ENCODE measurements around the gene JSRP1.

The JSRP1 gene

GRCh38 chr19:2230807-2231533 is 25.2 kb downstream of the JSRP1 start:
- DNase-seq, result no peak

GRCh38 chr19:2230033-2230531 is 26.1 kb downstream of the JSRP1 start:
- DNase-seq, result no peak

- DNase-seq, result no peak
Observed at GRCh38 chr19:2229103-2230032, 26.8 kb downstream of the JSRP1 start.

GRCh38 chr19:2228157-2229030 is 27.8 kb downstream of the JSRP1 start:
- DNase-seq, result no peak

GRCh38 chr19:2227415-2228156 is 28.6 kb downstream of the JSRP1 start:
- no peak for DNase-seq

- no peak for DNase-seq
Observed at GRCh38 chr19:2226840-2227360, 29.3 kb downstream of the JSRP1 start.

GRCh38 chr19:2226051-2226839 is 30.0 kb downstream of the JSRP1 start:
- DNase-seq, result no peak

GRCh38 chr19:2225415-2226050 is 30.7 kb downstream of the JSRP1 start:
- DNase-seq, result no peak

- DNase-seq, result no peak
Observed at GRCh38 chr19:2224754-2225349, 31.4 kb downstream of the JSRP1 start.

GRCh38 chr19:2223959-2224358 is 32.3 kb downstream of the JSRP1 start:
- no peak for DNase-seq

GRCh38 chr19:2223391-2223790 is 32.8 kb downstream of the JSRP1 start:
- DNase-seq, result no peak

GRCh38 chr19:2221918-2222317 is 34.3 kb downstream of the JSRP1 start:
- no peak for DNase-seq

- DNase-seq, result no peak
Observed at GRCh38 chr19:2221250-2221831, 34.9 kb downstream of the JSRP1 start.

- no peak for DNase-seq
Observed at GRCh38 chr19:2219726-2220125, 36.5 kb downstream of the JSRP1 start.

- DNase-seq, result no peak
Observed at GRCh38 chr19:2217591-2217990, 38.6 kb downstream of the JSRP1 start.

GRCh38 chr19:2216361-2217225 is 39.6 kb downstream of the JSRP1 start:
- DNase-seq, result no peak

- no peak for DNase-seq
Observed at GRCh38 chr19:2215281-2215751, 40.9 kb downstream of the JSRP1 start.

- DNase-seq, result no peak
Observed at GRCh38 chr19:2214251-2214650, 42.0 kb downstream of the JSRP1 start.

Data from right forelimb (tissue), 1 donor.